ENCODE data around the gene CMSS1.

Gene CMSS1

GRCh38 chr3:99966662-99967416 lies 149.2 kb downstream of the CMSS1 start:
- TF ChIP-seq OSR1 (CRISPR knock-in tag; IDR thresholded peaks at IDR 0.05): no peak
- no peak for TF ChIP-seq TOX (CRISPR knock-in tag; IDR thresholded peaks at IDR 0.05; ENCODE audit: borderline replicate concordance)
- no peak for TF ChIP-seq ESRRG (CRISPR knock-in tag; IDR thresholded peaks at IDR 0.05)
- no peak for TF ChIP-seq ZNF565 (CRISPR knock-in tag; conservative IDR thresholded peaks at IDR 0.05; ENCODE audit: low read depth)
- TF ChIP-seq GLIS3 (CRISPR knock-in tag; IDR thresholded peaks at IDR 0.05): no peak
- TF ChIP-seq RARB (CRISPR knock-in tag; IDR thresholded peaks at IDR 0.05): no peak
- TF ChIP-seq BACH2 (CRISPR knock-in tag; IDR thresholded peaks at IDR 0.05; ENCODE audit: borderline replicate concordance): no peak
- no peak for TF ChIP-seq ZNF8 (CRISPR knock-in tag; IDR thresholded peaks at IDR 0.05)
- no peak for TF ChIP-seq ZC3H10 (CRISPR knock-in tag; IDR thresholded peaks at IDR 0.05)
- TF ChIP-seq ZFP3 (CRISPR knock-in tag; IDR thresholded peaks at IDR 0.05): no peak
- no peak for TF ChIP-seq ISL1 (CRISPR knock-in tag; IDR thresholded peaks at IDR 0.05)
- TF ChIP-seq CSDC2 (CRISPR knock-in tag; IDR thresholded peaks at IDR 0.05): no peak
- TF ChIP-seq CREB5 (CRISPR knock-in tag; IDR thresholded peaks at IDR 0.05; ENCODE audit: low read depth): no peak
- TF ChIP-seq POU6F1 (CRISPR knock-in tag; IDR thresholded peaks at IDR 0.05; ENCODE audit: borderline replicate concordance, low read depth): no peak
- no peak for TF ChIP-seq SNAI2 (CRISPR knock-in tag; IDR thresholded peaks at IDR 0.05)
- no peak for TF ChIP-seq ZNF70 (CRISPR knock-in tag; IDR thresholded peaks at IDR 0.05)
- no peak for TF ChIP-seq ZFP30 (CRISPR knock-in tag; IDR thresholded peaks at IDR 0.05)
- no peak for TF ChIP-seq TSHZ2 (CRISPR knock-in tag; IDR thresholded peaks at IDR 0.05)
- no peak for TF ChIP-seq ARNTL (CRISPR knock-in tag; IDR thresholded peaks at IDR 0.05; ENCODE audit: borderline replicate concordance, low read depth)
- no peak; the same call in 2 of the 3 replicates for ATAC-seq

GRCh38 chr3:99967796-99968195 lies 150.1 kb downstream of the CMSS1 start:
- ATAC-seq: no peak; the same call in 2 of the 3 replicates
- TF ChIP-seq ZFP3 (CRISPR knock-in tag; IDR thresholded peaks at IDR 0.05) (no peak), ZNF8 (CRISPR knock-in tag; IDR thresholded peaks at IDR 0.05) (no peak), ZNF70 (CRISPR knock-in tag; IDR thresholded peaks at IDR 0.05) (no peak), CSRNP3 (CRISPR knock-in tag; IDR thresholded peaks at IDR 0.05) (no peak), TOX (CRISPR knock-in tag; IDR thresholded peaks at IDR 0.05; ENCODE audit: borderline replicate concordance) (no peak), TSHZ2 (CRISPR knock-in tag; IDR thresholded peaks at IDR 0.05) (no peak), ZFP30 (CRISPR knock-in tag; IDR thresholded peaks at IDR 0.05) (no peak), GLIS3 (CRISPR knock-in tag; IDR thresholded peaks at IDR 0.05) (no peak), SNAI2 (CRISPR knock-in tag; IDR thresholded peaks at IDR 0.05) (no peak), ARNTL (CRISPR knock-in tag; IDR thresholded peaks at IDR 0.05; ENCODE audit: borderline replicate concordance, low read depth) (no peak), ZNF565 (CRISPR knock-in tag; conservative IDR thresholded peaks at IDR 0.05; ENCODE audit: low read depth) (no peak), CREB5 (CRISPR knock-in tag; IDR thresholded peaks at IDR 0.05; ENCODE audit: low read depth) (no peak), OSR1 (CRISPR knock-in tag; IDR thresholded peaks at IDR 0.05) (no peak), PPARA (CRISPR knock-in tag; IDR thresholded peaks at IDR 0.05; ENCODE audit: borderline replicate concordance) (no peak), ISL1 (CRISPR knock-in tag; IDR thresholded peaks at IDR 0.05) (no peak), BACH2 (CRISPR knock-in tag; IDR thresholded peaks at IDR 0.05; ENCODE audit: borderline replicate concordance) (no peak), ESRRG (CRISPR knock-in tag; IDR thresholded peaks at IDR 0.05) (no peak), TCF4 (CRISPR knock-in tag; IDR thresholded peaks at IDR 0.05; ENCODE audit: borderline replicate concordance) (no peak)

All from SK-N-SH treated with all-trans-retinoic acid at 6 μM for 48 hours (cell line).